Measurements from ENCODE around the gene SLC37A2. TPM values are rescaled to one million over a fixed set of nuclear protein-coding genes. Genes with fewer than 3 reads are reported as not detected.

Gene SLC37A2
- total RNA-seq, 5 donors from 2014 or later (not counting 1 experiment from before 2014, with no cell fraction given): 0.14 to 1.5 (median 1.1) TPM

Other genes with a start within 250 kb of the SLC37A2 start
- 10 to 100 TPM; 10.2 to 24.7 (median 17.7) TPM for gene ROBO3, start 197.9 kb upstream of the SLC37A2 start, total RNA-seq
- gene ROBO4, start 165.4 kb upstream of the SLC37A2 start, total RNA-seq: under 1 TPM in 3 of 5 donors, not detected in 2; 0.41 to 0.59 (median 0.50) TPM
- not detected for gene HEPN1, start 144.1 kb upstream of the SLC37A2 start, total RNA-seq
- gene HEPACAM, start 127.3 kb upstream of the SLC37A2 start, total RNA-seq: not detected
- 1 to 10 TPM; 1.4 to 3.4 (median 2.1) TPM for gene CCDC15, start 109.1 kb upstream of the SLC37A2 start, total RNA-seq
- 10 to 100 TPM; 10.3 to 18.9 (median 14.8) TPM for gene TMEM218, start 48.3 kb downstream of the SLC37A2 start, total RNA-seq
- under 1 TPM in 1 of 5 donors, not detected in 4; 0.55 TPM for gene PKNOX2, start 101.4 kb downstream of the SLC37A2 start, total RNA-seq

Measured in T-cell (primary cell).